Right atrium auricular region (tissue), 2 donors: ENCODE data around the gene ARHGEF38. TPM values are rescaled to one million over a fixed set of nuclear protein-coding genes. Genes with fewer than 3 reads are reported as not detected.
"Not testable (repeated sequence)": the region's sequence is repeated elsewhere in the genome, so short reads cannot be mapped to it uniquely, and the experiment has no call there.

Experiments used
- DNase-seq: peaks from one replicate; pipeline ENCODE4 v3.0.0-alpha.2; 2019; ENCODE audit warnings: low spot score
- H3K27ac ChIP-seq, 2 donors: fragments of 200-600 bp; sonication (generic); 1 replicate in 1 of 2; 2 replicates in 1 of 2; pipeline ENCODE4 v1.5.1; 2016 to 2019
- H3K27me3 ChIP-seq, 2 donors: fragments of 200-600 bp; sonication (generic); one replicate each; pipeline versions ENCODE4 v1.5.1 to v1.6.0; 2017 to 2019
- H3K36me3 ChIP-seq: fragments of 200-600 bp; sonication (generic); one replicate; pipeline ENCODE4 v1.5.1; 2016
- H3K4me1 ChIP-seq, 2 donors: fragments of 200-600 bp; sonication (generic); one replicate each; pipeline versions ENCODE4 v1.5.1 to v1.6.0; 2017 to 2019
- H3K4me3 ChIP-seq, 2 donors: fragments of 200-600 bp; sonication (generic); 1 replicate in 1 of 2; 2 replicates in 1 of 2; pipeline ENCODE4 v1.5.1; 2017 to 2019; ENCODE audit warnings: mild to moderate bottlenecking in 1 of 2, moderate library complexity in 1 of 2
- H3K9me3 ChIP-seq, 2 donors: fragments of 200-600 bp; sonication (generic); one replicate each; pipeline ENCODE4 v1.5.1; 2019
- CTCF ChIP-seq, 2 donors: fragments of 200-600 bp; sonication (generic); IDR thresholded peaks; one replicate each; pipeline ENCODE4 v1.5.1; 2019; ENCODE audit warnings: antibody characterized with exemption in 2 of 2
- total RNA-seq, 2 donors: library from RNA; depleted of rRNA; stranded (reverse); fragments of >200 nt; gene quantifications; one replicate each; pipeline ENCODE4 v1.1.0, GENCODE V29; 2016

The ARHGEF38 gene
- total RNA-seq, 2 donors from 2014 or later = not detected

- Histone ChIP-seq H3K27ac (no peak overlapping the region), H3K4me3 (no peak overlapping the region), H3K9me3 (no peaks in the 10 kb centered on the region), H3K36me3 (no peaks in the 10 kb centered on the region), H3K4me1 (peaks cover 0 to 9% of the 10 kb centered on the region in 2 donors), H3K27me3 (no peaks in the 10 kb centered on the region)
- TF ChIP-seq CTCF (IDR thresholded peaks at IDR 0.05) = no peak
- no peak for DNase-seq
These were observed 161.7 kb downstream of the ARHGEF38 start for GRCh38 chr4:105714071-105714521.

- Histone ChIP-seq H3K4me1 (peaks cover 0 to under 1% of the 10 kb centered on the region in 2 donors), H3K27me3 (no peaks in the 10 kb centered on the region), H3K9me3 (no peaks in the 10 kb centered on the region), H3K27ac (no peak overlapping the region), H3K36me3 (no peaks in the 10 kb centered on the region), H3K4me3 (no peak overlapping the region)
- DNase-seq = no peak
- no peak for TF ChIP-seq CTCF (IDR thresholded peaks at IDR 0.05)
These were observed 162.5 kb downstream of the ARHGEF38 start for GRCh38 chr4:105714932-105715331.

GRCh38 chr4:105715692-105716278, 163.4 kb downstream of the ARHGEF38 start:
- Histone ChIP-seq H3K4me1 (no peaks in the 10 kb centered on the region), H3K4me3 (no peak overlapping the region), H3K9me3 (no peaks in the 10 kb centered on the region), H3K36me3 (no peaks in the 10 kb centered on the region), H3K27me3 (no peaks in the 10 kb centered on the region), H3K27ac (no peak overlapping the region)
- DNase-seq = no peak
- peak in 1 of 2 donors; percentile 70 for TF ChIP-seq CTCF (IDR thresholded peaks at IDR 0.05)

- no peak for DNase-seq
- H3K4me3 ChIP-seq = no peak overlapping the region
- TF ChIP-seq CTCF (IDR thresholded peaks at IDR 0.05) = no peak
- H3K9me3 ChIP-seq = no peaks in the 10 kb centered on the region
- no peaks in the 10 kb centered on the region for H3K27me3 ChIP-seq
- H3K4me1 ChIP-seq = no peaks in the 10 kb centered on the region
- H3K27ac ChIP-seq = no peak overlapping the region
- H3K36me3 ChIP-seq = no peaks in the 10 kb centered on the region
These were observed 166.8 kb downstream of the ARHGEF38 start for GRCh38 chr4:105719204-105719603.

GRCh38 chr4:105725623-105726022, 173.2 kb downstream of the ARHGEF38 start:
- Histone ChIP-seq H3K4me3 (no peak overlapping the region), H3K27me3 (no peaks in the 10 kb centered on the region), H3K27ac (no peak overlapping the region), H3K9me3 (peaks cover 0 to 9% of the 10 kb centered on the region in 2 donors), H3K36me3 (no peaks in the 10 kb centered on the region), H3K4me1 (no peaks in the 10 kb centered on the region)
- DNase-seq = no peak
- TF ChIP-seq CTCF (IDR thresholded peaks at IDR 0.05) = no peak

GRCh38 chr4:105729895-105730294, 177.5 kb downstream of the ARHGEF38 start:
- not testable (repeated sequence) for H3K4me3 ChIP-seq, H3K36me3 ChIP-seq
- H3K9me3 ChIP-seq = peaks cover 0 to 12% of the 10 kb centered on the region in 2 donors

More at GRCh38 chr4:105729895-105730294, 177.5 kb downstream of the ARHGEF38 start:
- H3K27me3 ChIP-seq, H3K4me1 ChIP-seq, DNase-seq, H3K27ac ChIP-seq: not testable (repeated sequence)

Other genes starting within 250 kb of the ARHGEF38 start
- gene PPA2, start 78.6 kb upstream of the ARHGEF38 start, total RNA-seq = 100 to 1,000 TPM in 1 of 2 donors, 10 to 100 TPM in 1; 89.5 to 158 TPM
- 10 to 100 TPM; 22.6 to 22.7 TPM for gene INTS12, start 156.1 kb downstream of the ARHGEF38 start, total RNA-seq
- gene GSTCD, start 156.2 kb downstream of the ARHGEF38 start, total RNA-seq = 1 to 10 TPM; 3.4 to 4.4 TPM